Loucy (cell line): ENCODE results near the gene SPRR2F.
"Not testable (repeated sequence)": the region's sequence is repeated elsewhere in the genome, so short reads cannot be mapped to it uniquely, and the experiment has no call there.

Experiments used
- H2AFZ ChIP-seq: fragments of 200-600 bp; sonication (generic); 2 replicates; pipeline ENCODE4 v1.6.0; 2016; ENCODE audit warnings: antibody characterized with exemption, mild to moderate bottlenecking, low read length, moderate library complexity
- H3F3A ChIP-seq: fragments of 200-600 bp; 2 replicates; pipeline ENCODE4 v1.6.0; 2016; ENCODE audit warnings: antibody characterized with exemption, low read depth, mild to moderate bottlenecking
- H3K27me3 ChIP-seq: fragments of 200-600 bp; sonication (generic); 2 replicates; pipeline ENCODE4 v1.6.1; 2014; ENCODE audit warnings: low read length, mild to moderate bottlenecking; ENCODE audit not compliant: insufficient read depth, poor library complexity, severe bottlenecking
- H3K36me3 ChIP-seq: fragments of 200-600 bp; sonication (generic); 2 replicates; pipeline ENCODE4 v1.6.1; 2016; ENCODE audit warnings: low read length; ENCODE audit not compliant: insufficient read depth
- H3K4me1 ChIP-seq: fragments of 200-600 bp; sonication (generic); 2 replicates; pipeline ENCODE4 v1.5.1; 2014; ENCODE audit warnings: low read length, mild to moderate bottlenecking; ENCODE audit not compliant: insufficient read depth, poor library complexity, severe bottlenecking
- H3K4me2 ChIP-seq: fragments of 200-600 bp; sonication (generic); 2 replicates; pipeline ENCODE4 v1.6.0; 2014; ENCODE audit warnings: antibody characterized with exemption, low read length, low read depth, mild to moderate bottlenecking; ENCODE audit not compliant: poor library complexity, severe bottlenecking
- H3K4me3 ChIP-seq: fragments of 200-600 bp; sonication (generic); 2 replicates; pipeline ENCODE4 v1.5.1; 2014; ENCODE audit warnings: low read length, mild to moderate bottlenecking, mixed read lengths; ENCODE audit not compliant: poor library complexity, severe bottlenecking
- H3K79me2 ChIP-seq: fragments of 200-600 bp; sonication (generic); 2 replicates; pipeline ENCODE4 v1.6.1; 2014; ENCODE audit warnings: low read length; ENCODE audit not compliant: insufficient read depth
- H3K9ac ChIP-seq: fragments of 200-600 bp; sonication (generic); 2 replicates; pipeline ENCODE4 v1.6.0; 2014; ENCODE audit warnings: mild to moderate bottlenecking, low read depth, low read length, moderate library complexity; ENCODE audit not compliant: poor library complexity, severe bottlenecking
- H3K9me2 ChIP-seq: fragments of 200-600 bp; sonication (generic); replicated peaks from 2 replicates; pipeline ENCODE4 v1.6.1; 2016; ENCODE audit warnings: low read depth, low read length, mixed read lengths
- H3K9me3 ChIP-seq: fragments of 200-600 bp; sonication (generic); 2 replicates; pipeline ENCODE4 v1.6.1; 2014; ENCODE audit warnings: mild to moderate bottlenecking, antibody characterized with exemption, low read length, low read depth; ENCODE audit not compliant: insufficient read depth
- H4K20me1 ChIP-seq: fragments of 200-600 bp; sonication (generic); 2 replicates; pipeline ENCODE4 v1.6.0; 2014; ENCODE audit warnings: antibody characterized with exemption, low read length, mild to moderate bottlenecking; ENCODE audit not compliant: insufficient read depth, poor library complexity, severe bottlenecking
- EZH2phosphoT487 ChIP-seq: fragments of 200-600 bp; IDR thresholded peaks from 2 replicates; pipeline ENCODE4 v1.6.1; 2018; ENCODE audit warnings: antibody characterized with exemption, mild to moderate bottlenecking, moderate library complexity, borderline replicate concordance
- TF ChIP-seq, protein P1 (sequence below): fragments of 200-600 bp; sonication (generic); conservative IDR thresholded peaks from 2 replicates; pipeline ENCODE4 v1.5.1; 2014; ENCODE audit warnings: mild to moderate bottlenecking, antibody characterized with exemption, low read length

The SPRR2F gene

DNA sequence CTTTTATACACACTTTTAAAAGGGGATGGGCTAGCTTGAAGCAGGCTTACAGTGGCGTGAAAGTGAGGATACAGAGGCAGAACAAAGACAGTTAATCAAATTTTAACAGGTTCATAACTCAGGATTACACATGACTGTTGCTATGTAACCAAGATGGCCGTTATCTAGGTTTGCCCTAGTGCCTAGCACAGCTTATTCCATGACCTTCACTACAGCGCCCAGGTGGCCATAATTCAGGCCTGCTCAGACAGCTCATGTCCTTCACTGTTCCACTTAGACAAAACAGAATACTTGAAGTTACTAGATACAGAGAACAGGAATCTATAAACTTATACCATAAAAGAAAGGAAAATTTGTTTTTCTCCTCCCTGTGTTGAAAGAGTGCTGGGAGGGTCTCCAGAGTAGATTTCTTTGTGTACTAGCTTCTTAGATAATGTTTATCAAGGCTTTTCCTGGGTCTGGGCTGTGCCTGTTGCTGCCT is 6.2 kb upstream of the SPRR2F start:
- Histone ChIP-seq H3K9ac (no peak overlapping the region), H2AFZ (no peak overlapping the region), H3K4me3 (no peak overlapping the region), H3K27me3 (no peaks in the 10 kb centered on the region), H3K79me2 (no peaks in the 10 kb centered on the region), H4K20me1 (no peaks in the 10 kb centered on the region), H3F3A (no peaks in the 10 kb centered on the region), H3K36me3 (no peaks in the 10 kb centered on the region), H3K4me1 (no peaks in the 10 kb centered on the region), H3K4me2 (no peak overlapping the region), H3K9me3 (no peaks in the 10 kb centered on the region), H3K9me2 (no peaks in the 10 kb centered on the region)
- TF ChIP-seq, protein P1, sequence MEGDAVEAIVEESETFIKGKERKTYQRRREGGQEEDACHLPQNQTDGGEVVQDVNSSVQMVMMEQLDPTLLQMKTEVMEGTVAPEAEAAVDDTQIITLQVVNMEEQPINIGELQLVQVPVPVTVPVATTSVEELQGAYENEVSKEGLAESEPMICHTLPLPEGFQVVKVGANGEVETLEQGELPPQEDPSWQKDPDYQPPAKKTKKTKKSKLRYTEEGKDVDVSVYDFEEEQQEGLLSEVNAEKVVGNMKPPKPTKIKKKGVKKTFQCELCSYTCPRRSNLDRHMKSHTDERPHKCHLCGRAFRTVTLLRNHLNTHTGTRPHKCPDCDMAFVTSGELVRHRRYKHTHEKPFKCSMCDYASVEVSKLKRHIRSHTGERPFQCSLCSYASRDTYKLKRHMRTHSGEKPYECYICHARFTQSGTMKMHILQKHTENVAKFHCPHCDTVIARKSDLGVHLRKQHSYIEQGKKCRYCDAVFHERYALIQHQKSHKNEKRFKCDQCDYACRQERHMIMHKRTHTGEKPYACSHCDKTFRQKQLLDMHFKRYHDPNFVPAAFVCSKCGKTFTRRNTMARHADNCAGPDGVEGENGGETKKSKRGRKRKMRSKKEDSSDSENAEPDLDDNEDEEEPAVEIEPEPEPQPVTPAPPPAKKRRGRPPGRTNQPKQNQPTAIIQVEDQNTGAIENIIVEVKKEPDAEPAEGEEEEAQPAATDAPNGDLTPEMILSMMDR = no peak
- no peak for TF ChIP-seq EZH2phosphoT487

DNA sequence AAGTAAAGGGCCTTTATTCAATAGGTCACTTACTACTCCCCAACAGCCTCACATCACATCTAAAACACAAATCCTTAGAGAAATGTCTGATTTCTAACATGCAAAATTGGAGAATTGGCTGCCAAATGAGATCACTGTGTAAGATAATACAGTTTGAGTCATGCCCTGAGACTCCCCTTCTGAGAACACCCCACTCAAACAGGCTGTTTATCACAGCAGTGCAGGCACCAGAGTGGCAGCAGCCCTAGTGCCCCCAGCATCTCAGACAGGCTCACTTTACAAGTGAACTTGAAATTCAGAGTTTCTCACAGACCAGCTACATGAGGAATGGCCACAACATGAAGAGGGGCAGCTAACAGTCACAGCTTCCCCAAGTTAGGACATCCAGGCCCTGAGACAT is 1.9 kb upstream of the SPRR2F start:
- not testable (repeated sequence) for H4K20me1 ChIP-seq, H3F3A ChIP-seq, H3K4me2 ChIP-seq, H3K4me1 ChIP-seq, H3K36me3 ChIP-seq, H3K79me2 ChIP-seq, H3K9me2 ChIP-seq, H3K27me3 ChIP-seq, H3K4me3 ChIP-seq, H2AFZ ChIP-seq, H3K9me3 ChIP-seq, H3K9ac ChIP-seq

DNA sequence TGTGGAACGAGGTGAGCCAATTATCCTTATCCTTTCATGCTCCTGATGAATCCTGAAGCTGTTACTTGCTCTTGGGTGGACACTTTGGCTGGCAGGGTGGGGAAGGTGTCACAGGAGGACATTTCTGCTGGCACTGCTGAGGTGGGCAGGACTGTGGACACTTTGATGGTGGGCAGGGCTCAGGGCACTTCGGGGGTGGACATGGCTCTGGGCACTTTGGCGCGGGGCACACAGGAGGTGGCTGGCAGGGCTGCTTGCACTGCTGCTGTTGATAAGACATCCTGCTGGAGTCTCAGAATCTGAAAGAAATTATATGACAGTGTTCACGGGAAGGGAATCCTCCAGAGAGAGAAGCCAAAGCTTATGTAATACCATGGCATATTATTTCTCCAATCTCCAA is 862 bp downstream of the SPRR2F start:
- H3K4me3 ChIP-seq = not testable (repeated sequence)

DNA sequence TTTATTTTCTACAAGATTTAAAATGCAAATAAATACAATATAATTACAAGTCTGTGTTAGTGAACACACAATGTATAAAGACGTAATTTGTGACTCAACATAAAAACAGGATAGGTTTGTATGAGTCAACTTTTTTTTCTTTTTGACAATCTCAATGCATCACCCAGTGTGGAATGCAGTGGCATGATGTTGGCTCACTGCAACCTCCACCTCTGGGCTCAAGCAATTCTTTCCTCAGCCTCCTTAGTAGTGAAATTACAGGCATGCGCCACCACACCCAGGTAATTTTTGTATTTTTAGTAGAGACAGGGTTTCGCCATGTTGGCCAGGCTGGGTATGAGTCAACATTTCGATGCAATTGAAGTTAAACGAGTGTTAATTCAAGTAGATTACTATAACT is 13.1 kb downstream of the SPRR2F start:
- Histone ChIP-seq H3K9me2 (no peaks in the 10 kb centered on the region), H3K4me1 (no peaks in the 10 kb centered on the region), H2AFZ (no peak overlapping the region), H4K20me1 (no peaks in the 10 kb centered on the region), H3K79me2 (no peaks in the 10 kb centered on the region), H3K4me3 (no peak overlapping the region), H3K36me3 (no peaks in the 10 kb centered on the region), H3K9ac (no peak overlapping the region), H3K27me3 (no peaks in the 10 kb centered on the region), H3K9me3 (no peaks in the 10 kb centered on the region), H3F3A (no peaks in the 10 kb centered on the region), H3K4me2 (no peak overlapping the region)
- no peak for TF ChIP-seq EZH2phosphoT487
- TF ChIP-seq, protein P1 = no peak

More for the DNA sequence above, 862 bp downstream of the SPRR2F start:
- H3K9me2 ChIP-seq, H3K9ac ChIP-seq, H3K4me1 ChIP-seq, H4K20me1 ChIP-seq, H3K4me2 ChIP-seq, H3K27me3 ChIP-seq, H3K79me2 ChIP-seq, H2AFZ ChIP-seq, H3K36me3 ChIP-seq, H3K9me3 ChIP-seq, H3F3A ChIP-seq: not testable (repeated sequence)
